GM19193 (cell line): ENCODE data around the gene CROCC2.

Experiments
- POLR2A ChIP-seq: IDR thresholded peaks from 4 replicates; pipeline ENCODE4 v1.6.1; 2011; ENCODE audit not compliant: insufficient read depth, insufficient read length; ENCODE audit errors: extremely low read depth

Gene CROCC2

DNA sequence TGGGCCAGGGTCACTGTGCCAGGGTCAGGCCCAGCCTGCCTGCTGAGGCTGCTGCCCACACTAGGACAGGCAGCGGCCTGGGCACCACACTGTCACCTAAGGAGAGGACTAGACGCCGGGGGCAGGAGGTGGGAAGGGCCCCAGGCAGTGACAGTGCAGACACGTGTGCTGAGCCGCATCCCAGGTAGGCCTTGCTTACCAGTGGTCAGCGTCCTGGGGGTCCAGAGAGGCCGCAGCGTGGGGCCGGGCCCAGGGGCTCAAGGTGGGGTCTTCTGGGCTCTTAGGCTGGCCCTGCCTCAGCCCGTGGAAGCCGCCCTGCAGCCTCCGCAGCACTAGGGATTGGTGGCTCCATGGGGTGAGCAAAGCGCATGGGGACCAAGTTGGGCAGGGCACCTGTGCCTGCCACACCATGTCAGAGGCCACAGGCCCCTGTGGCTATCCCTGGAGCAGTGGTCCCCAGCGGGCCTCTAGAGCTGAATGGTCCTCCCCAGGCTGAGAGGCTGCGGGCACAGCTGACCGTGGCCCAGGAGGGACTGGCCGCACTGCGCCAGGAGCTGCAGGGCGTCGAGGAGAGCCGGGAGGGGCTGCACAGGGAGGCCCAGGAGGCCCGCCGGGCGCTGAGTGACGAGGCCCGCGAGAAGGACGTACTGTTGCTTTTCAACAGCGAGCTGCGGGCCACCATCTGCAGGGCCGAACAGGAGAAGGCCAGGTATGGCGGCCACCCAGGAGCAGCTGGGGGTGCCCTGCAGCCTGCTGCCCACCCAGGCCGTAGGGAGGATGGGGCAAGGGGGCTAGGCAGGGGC, 57.1 kb downstream of the CROCC2 start:
- no peak for TF ChIP-seq POLR2A

DNA sequence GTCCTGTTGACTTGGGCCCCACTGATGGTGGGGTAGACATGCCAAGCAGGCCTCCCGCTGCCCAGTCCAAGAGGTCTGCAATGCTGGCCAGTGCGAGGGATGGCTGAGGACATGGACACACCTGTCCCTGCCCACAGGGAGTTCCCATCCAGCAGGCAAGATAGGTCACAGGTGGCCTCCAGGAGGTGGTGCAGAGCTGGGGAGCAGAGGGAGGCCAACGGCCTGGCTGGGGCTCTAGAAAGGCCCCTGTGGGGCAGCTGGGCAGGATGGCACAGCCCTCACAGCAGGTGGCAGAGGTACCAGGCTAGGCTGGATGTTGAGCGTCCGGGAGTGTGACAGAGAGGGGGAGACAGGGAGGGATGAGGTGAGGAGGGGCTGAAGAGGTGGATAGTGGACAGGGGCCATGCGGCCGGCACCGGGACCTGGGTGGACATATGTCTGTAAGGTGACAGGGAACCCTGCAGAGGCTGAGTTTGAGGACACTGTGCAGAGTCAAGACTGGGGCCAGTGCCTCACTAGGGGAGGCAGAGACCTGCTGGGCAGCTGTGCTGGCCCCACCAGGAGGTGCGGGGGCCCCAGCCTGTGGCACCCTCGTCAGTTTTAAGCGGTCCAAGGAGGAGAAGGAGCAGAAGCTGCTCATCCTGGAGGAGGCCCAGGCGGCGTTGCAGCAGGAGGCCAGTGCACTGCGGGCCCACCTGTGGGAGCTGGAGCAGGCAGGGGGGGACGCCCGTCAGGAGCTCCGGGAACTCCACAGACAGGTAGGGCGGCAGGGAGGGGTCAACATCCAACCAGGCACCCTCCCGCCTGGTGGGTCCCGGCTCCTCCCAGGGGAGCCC, 58.0 kb downstream of the CROCC2 start:
- TF ChIP-seq POLR2A = no peak

DNA sequence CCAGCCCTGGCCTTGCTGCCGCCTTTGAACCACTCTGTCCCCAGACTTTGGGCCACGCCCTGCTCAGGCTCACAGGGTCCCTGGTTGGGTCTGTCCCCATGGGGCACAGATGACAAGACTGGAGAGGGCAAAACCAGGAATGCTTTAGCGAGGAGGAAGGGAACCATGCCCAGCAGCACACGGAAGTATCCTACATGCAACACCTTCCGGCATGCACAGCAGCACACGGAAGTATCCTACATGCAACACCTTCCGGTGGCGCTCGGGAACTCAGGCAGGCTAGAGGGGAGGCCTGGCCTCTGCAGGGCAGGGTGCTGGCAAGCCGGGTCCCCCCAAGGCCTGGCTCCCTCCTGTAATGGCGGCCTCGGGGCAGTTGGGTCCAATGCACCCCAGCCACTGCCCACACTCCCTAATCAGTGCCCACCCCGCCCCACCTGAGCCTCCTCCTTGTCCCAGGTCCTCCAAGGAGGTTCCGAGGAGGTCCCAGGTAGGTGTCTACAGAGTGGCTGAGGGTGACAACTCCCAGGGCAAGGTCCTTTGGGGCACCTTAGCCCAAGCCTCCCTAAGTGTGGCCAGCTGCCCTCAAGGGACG, 58.7 kb downstream of the CROCC2 start:
- no peak for TF ChIP-seq POLR2A

DNA sequence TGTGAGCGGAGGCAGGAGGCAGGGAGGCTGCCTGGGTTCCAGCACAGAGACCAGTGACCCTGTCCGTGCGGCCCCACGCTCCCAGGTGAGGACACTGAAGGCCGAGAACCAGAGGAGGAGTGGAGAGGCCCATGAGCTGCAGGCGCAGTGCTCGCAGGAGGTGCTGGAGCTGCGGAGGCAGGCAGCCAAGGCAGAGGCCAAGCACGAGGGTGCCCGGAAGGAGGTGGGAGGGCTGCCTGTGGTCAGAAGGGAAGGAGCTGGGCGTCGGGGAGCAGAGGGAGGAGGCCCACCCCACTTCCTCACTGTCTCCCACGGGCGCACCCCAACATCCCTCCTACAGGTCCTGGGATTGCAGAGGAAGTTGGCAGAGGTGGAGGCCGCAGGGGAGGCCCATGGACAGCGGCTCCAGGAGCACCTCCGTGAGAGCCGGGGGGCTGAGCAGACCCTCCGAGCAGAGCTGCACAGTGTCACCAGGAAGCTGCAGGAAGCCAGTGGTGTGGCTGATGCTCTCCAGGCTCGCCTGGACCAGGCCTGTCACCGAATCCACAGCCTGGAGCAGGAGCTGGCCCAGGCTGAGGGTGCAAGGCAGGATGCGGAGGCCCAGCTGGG, 59.3 kb downstream of the CROCC2 start:
- no peak for TF ChIP-seq POLR2A

DNA sequence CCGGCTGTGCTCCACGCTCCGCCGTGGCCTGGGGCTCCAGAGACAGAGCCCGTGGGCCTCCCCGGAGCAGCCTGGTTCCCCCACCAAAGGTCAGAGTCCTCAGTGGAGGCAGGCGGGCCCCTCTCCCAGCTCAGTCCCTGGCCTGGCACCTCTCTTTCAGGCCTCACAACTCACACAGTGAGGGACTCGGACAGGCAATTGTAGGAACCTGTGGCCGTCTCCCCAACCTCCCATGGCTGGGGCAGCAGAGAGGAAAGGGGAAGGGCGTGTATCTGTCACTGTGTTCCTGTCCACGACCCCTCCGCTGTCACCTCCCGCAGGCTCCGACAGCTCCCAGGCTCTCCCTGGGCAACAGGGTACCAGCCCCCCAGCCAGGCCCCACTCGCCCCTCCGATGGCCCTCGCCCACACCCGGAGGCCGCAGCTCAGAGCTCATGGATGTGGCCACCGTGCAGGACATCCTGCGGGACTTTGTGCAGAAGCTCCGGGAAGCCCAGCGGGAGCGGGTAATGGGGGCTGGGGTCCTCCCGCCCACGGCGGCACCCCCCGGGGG, 59.8 kb downstream of the CROCC2 start:
- no peak for TF ChIP-seq POLR2A

DNA sequence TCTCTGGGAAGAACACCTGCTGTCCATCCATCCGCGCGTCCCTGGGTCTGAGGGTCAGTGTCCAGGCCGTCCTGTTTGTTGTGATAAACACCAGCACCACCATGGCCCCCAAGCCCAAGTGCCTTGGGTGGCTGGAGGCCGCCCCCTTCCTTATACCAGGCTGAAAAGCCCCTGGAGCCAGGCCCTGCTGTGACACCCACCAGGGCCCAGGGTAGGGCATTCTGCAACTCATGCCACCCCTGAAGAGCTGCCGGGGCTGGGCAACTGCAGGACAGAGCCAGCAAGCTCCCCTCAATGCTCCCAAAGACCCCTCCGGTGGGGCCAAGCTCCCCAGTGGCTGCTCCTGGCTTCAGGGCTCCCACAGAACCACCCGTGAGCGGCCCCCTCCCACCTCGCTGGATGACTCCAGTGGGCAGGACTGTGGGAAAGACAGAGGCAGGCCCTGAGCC, 60.3 kb downstream of the CROCC2 start:
- TF ChIP-seq POLR2A = no peak

DNA sequence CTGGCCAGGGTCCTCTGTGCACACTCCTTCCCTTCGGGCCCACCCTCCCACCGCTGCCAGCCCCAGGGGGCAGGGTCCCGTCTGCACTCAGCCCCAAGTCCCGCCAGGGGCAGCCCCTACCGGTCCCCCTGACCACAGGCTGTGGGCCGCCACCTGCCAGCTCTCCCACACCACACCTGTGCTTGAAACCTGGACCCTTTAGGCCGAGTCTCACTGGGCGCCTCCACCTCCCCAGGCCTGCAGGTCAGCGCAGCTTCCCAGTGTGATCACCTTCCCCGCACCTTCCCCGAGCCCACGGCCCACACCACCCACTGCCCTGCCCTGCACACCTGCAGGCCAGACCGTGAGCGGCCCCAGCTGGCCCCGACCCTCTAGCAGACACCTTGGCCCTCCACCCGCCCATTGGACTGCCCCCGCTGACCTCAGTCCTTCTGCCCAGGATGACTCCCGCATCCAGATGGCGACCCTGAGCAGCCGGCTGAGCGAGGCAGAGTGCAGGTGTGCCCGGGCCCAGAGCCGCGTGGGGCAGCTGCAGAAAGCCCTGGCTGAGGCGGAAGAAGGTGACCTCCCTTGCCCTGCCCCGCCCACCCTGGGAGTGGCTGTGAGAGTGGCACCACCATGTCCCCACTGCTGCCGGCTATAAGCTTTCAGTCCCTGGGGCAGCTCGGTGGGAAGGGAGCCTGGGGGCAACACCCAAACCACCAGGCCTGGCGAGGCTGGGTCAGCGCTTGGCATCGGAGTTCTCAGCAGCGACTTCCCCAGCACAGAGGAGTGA, 61.0 kb downstream of the CROCC2 start:
- no peak for TF ChIP-seq POLR2A

DNA sequence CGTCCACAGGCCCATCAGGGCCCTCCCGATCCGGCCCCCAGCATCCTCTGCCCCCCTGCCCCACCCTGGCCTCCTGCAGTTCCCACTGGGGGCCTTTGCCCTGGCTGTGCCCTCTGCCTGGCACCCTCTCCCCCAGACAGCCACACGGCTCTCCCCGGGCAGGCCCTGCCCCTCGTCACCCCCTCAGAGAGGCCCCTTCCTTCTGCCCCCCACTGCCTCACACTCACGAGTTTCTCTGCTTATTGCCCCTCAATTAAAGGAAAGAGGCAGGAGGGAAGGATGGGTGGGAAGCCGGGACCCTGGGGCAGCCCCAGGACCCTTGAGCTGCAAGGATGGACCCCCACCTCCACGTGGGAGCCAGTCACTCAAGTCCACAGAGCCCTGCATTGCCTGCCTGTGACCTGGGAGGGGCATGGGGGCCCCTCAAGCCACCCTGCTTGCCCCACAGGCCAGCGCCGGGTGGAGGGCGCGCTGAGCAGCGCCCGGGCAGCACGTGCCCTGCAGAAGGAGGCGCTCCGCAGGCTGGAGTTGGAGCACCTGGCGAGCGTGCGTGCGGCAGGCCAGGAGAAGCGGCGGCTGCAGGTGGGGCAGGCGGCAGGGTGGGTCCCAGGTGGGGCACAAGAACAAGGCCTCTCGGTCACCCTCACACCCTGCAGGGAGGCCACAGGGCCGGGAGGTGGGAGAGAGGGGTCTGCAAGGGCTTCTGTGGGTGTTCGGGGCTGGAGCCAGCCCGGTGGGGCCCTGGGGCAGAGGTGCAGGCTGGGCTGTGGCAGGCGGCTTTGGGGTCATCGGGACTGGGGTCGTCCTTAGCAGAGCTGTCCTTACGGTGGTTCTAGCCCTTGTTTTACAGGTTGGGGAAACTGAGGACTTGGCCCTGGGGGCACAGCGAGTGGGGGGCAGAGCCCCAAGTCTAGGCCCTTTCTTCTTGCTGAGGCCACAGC, 61.8 kb downstream of the CROCC2 start:
- TF ChIP-seq POLR2A = no peak

DNA sequence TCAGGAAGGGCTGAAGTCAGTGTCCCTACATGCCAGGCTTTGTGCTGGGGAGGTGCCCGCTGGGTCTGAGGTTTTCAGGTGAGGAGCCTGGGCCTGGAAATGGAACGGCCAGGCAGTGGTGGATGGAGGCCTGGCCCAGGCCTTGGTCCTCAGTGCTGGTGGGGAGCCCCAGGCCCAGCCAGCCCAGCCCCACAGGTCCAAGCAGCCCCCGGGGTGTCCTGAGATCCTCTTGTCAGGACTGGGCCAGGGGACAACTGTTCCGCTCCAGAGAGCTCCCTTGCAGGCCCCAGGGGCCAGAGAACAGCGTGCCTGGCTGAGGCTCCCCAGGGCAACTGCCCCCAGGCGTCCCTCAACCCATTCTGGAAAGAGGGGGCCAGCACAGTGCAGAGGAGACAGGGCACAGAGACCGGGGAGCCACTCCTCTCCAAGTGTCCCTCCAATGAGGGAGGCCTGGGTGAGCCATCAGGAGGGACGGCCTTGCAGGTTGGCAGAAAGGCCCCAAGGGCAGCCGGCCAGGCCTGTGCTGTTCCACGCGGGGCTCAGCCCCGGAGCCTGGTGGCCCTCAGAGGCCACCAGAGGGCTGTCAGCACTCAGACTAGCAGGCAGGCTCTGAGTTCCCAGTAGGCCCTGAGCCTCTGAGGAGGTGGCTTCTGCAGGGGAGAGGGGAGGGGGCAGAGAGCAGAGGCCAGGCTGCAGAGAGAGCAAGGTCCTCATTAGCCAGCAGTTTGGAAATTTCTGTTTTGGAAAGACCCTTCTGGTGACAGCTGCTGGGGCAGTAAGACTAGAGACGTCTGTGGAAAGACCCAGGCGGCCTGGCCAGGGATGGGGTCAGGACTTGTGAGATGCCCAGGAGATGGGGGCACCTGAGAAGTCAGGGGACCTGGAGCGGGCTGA, 62.8 kb downstream of the CROCC2 start:
- TF ChIP-seq POLR2A = no peak

DNA sequence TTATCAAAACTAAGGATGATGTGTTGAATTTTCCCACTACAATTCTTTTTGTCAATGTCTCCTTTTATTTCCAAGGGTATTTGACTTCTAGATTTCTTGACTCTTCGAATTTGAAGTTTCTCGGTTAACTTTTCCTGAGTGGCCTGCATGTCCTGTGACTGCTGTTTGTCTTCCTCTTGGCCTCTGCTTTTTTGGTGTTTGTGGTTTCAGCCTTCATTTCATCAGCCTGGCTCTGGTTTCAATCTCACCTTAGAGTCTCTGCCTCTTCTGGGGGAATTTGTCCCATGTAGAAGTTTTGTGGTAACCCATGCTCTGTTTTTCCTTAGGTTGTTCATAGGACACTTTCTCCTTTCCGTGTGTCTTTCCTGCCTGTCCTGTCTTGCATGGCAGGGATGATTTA, 64.0 kb downstream of the CROCC2 start:
- TF ChIP-seq POLR2A = no peak

DNA sequence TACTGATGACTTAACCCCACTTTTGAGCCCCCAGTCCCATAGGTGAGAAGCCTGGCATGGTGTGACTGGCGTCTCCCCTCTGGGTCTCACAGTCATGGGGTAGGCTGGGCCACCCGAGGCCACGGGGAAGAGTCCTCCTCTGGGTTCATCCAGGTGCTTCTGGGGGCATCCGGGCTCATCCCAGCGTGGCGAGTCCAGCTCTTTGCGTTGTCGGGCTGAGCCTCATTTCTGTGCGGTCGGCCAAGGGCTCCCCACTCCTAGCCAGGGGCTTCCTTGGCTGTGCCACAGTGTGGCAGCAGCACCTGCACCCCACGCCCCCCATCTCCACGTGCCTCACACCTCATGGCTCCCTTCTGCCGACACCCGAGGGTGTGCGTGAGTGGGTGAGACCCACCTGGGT, 64.7 kb downstream of the CROCC2 start:
- no peak for TF ChIP-seq POLR2A

DNA sequence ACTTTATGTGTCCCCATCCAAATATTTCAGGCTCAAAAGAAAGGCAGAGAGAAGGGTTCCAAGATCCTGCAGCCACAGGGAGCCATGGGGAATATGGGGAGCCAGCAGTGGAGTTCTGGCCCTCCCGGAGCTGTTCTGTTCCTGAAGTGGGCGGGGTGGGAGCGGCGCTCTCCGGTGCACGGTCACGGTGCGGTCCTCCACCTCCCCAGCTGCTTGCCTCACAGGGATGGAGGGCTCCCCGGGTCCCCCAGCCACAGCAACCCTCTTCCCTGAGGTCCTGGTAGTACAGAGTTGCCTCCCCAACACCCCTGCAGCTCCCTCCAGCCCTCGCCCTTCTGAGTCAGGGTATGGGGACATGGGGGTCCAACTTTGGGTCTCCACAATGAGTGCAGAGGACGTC, 66.1 kb downstream of the CROCC2 start:
- TF ChIP-seq POLR2A = no peak
